Measurements from ENCODE around the gene PPM1N.

- TF ChIP-seq, protein P1, sequence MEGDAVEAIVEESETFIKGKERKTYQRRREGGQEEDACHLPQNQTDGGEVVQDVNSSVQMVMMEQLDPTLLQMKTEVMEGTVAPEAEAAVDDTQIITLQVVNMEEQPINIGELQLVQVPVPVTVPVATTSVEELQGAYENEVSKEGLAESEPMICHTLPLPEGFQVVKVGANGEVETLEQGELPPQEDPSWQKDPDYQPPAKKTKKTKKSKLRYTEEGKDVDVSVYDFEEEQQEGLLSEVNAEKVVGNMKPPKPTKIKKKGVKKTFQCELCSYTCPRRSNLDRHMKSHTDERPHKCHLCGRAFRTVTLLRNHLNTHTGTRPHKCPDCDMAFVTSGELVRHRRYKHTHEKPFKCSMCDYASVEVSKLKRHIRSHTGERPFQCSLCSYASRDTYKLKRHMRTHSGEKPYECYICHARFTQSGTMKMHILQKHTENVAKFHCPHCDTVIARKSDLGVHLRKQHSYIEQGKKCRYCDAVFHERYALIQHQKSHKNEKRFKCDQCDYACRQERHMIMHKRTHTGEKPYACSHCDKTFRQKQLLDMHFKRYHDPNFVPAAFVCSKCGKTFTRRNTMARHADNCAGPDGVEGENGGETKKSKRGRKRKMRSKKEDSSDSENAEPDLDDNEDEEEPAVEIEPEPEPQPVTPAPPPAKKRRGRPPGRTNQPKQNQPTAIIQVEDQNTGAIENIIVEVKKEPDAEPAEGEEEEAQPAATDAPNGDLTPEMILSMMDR (IDR thresholded peaks at IDR 0.05), result no peak
- no peak for TF ChIP-seq ZFX (IDR thresholded peaks at IDR 0.05; ENCODE audit: borderline replicate concordance)
These were observed 26.4 kb downstream of the PPM1N start for GRCh38 chr19:45524575-45525129.
